HG02610 (cell line): ENCODE results near the gene CRACDL.

Experiments
- ATAC-seq: cut with Tn5 transposase; IDR thresholded peaks from one replicate; pipeline ENCODE4 v1.9.1; 2021; ENCODE audit warnings: mild to moderate bottlenecking, moderate library complexity; ENCODE audit not compliant: unreplicated experiment

CRACDL gene

DNA sequence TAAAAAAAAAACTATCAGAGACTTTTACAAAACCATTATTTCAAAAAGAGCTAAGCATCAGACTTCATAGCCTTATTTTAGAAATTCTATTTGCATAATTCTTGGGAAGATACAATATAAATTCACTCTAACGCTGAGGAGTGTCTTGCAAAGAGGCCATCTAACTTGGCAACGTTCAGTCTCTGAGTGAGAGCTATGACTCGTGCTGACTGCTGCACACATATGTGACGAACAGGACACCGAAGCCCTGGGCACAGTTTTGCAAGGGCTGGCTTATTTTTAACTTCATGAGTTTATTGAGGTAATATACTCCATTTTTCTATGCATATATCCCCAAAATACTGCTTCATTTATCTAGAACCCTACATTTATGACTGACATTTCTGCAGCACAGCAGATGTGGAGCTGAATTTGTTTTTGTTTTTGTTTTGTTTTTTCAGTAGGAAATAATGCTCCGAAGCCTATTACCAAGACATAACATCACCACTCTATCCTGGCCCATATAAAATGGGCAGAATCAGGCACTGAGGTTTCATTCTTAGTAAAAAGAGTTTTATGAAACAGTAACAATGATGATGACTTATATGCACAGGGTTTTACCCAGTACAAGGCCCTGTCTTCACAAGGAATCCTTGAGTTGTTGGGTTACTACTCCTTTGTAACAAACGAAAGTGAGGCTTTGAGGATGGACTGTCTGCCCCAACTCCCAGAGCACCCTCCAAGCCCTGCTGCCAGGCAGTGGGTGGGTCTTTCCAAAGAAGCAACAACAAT is 68.3 kb downstream of the CRACDL start:
- ATAC-seq: no peak

GRCh38 chr2:98866033-98866432 is 70.0 kb downstream of the CRACDL start:
- ATAC-seq: no peak

GRCh38 chr2:98861601-98862000 is 74.4 kb downstream of the CRACDL start:
- no peak for ATAC-seq

DNA sequence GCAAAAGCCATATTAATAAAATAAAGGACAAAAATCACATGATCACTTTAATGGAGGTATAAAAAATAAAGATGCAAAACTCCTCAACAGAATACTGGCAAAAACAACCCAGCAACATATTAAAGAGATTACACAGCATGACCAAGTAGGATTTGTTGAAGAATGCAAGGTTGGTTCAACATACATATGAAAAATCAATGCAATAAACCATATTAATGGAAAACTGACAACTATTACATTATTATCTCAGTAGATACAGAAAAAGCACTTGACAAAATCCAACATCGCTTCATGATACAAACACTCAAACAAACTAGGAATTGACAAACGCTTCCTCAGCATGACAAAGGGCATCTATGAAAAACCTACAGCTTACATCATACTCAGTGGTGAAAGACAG is 76.7 kb downstream of the CRACDL start:
- ATAC-seq: no peak

DNA sequence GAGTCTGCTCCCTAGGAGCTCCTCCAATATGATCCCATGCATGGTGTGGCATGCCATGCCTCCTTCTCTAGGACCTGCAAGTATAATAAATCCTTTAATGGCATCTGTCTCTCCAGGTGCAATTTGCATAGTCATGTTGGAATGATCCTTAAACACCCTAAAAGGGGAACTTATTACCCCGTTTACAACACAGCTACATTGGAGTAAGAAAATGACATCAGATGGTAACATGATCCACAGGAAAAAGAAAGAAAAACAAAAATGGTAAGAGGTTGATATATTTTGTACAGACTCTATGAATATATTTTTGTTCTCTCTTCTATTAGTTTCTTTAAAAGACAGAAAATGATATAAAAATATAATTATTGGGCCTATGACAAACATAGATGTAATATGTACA is 79.0 kb downstream of the CRACDL start:
- no peak for ATAC-seq

GRCh38 chr2:98854682-98855081 is 81.3 kb downstream of the CRACDL start:
- ATAC-seq: no peak

- ATAC-seq: no peak
These were observed 83.1 kb downstream of the CRACDL start for GRCh38 chr2:98852932-98853331.

DNA sequence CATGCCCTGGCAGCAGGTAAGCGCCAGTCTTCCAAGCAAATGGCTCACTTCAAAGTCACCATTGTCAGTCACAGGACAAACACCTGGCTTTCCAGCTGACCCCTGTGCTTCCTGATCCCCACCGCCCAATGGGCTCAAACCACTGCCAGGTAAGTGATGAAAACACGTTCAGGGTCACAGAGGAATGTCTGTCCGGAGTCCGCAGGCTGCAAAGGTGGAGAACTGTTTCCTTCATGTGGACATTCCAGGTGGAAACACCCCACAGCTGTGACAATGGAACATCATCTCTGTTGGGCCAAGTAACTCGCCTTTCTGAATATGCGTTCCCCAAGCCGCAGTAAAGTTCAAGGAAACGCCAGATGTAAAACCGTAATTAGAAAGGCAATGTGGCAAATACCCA is 86.0 kb downstream of the CRACDL start:
- no peak for ATAC-seq

GRCh38 chr2:98849113-98849512 is 86.9 kb downstream of the CRACDL start:
- no peak for ATAC-seq

DNA sequence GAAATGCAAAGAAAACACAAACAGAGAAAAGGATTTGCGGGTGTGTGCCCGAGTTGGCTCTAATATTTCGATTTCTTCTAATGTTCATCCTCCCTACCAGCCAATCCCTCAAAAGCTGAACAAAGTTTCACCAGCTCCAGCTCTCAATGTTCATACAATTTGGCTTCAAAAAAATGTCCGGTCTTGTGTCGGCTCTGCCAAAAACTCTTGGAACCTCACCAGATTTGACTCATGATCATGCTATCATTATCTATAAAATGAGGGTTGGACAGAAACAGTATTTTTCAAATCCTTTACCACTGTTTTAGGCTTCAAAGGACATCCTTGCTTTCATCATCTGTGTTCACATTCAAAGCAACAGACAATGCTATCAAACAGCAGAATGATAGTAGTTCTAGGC is 88.2 kb downstream of the CRACDL start:
- no peak for ATAC-seq

DNA sequence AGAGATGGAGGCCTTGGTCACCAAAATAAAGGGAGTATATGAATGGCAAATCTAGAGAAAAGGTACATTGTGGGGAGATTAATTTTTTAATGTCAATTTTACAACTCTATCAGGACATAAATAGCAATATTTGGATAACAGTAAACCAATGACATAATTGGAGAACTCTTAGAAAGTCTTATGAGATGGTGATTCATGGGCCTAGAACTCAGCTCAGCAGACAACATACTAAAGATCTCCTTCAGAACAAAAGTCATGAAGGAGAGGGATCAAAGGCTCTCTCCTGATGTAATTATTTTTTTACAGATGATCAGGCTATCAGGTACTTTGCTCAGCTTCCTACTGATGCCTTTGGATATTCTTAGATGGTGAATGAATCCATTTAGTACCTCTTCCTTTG is 90.0 kb downstream of the CRACDL start:
- no peak for ATAC-seq

GRCh38 chr2:98842136-98842535 is 93.9 kb downstream of the CRACDL start:
- ATAC-seq: no peak

- ATAC-seq: no peak
These were observed 96.7 kb downstream of the CRACDL start for GRCh38 chr2:98839292-98839691.

- no peak for ATAC-seq
These were observed 100.1 kb downstream of the CRACDL start for GRCh38 chr2:98835831-98836385.

GRCh38 chr2:98833917-98834263 is 102.1 kb downstream of the CRACDL start:
- no peak for ATAC-seq

GRCh38 chr2:98833172-98833916 is 102.7 kb downstream of the CRACDL start:
- no peak for ATAC-seq

DNA sequence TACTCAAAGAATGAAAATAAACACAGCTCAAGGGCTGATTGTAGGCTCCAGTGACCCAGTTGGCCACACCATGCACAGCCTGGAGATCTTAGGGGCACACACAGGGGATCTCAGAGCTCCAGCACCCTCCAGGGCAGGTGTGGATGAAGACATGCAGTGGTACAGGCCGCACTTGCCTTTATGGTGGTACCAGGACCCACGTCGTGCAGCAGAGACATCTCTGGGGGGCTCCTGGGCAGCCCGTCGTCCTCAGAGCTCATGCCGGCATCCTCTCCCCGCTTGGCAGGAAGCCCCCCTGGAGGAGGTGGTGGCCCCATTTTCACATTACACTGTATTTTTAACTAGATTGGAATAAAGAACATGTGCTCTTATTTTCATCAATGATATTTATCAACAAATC is 103.9 kb downstream of the CRACDL start:
- no peak for ATAC-seq

DNA sequence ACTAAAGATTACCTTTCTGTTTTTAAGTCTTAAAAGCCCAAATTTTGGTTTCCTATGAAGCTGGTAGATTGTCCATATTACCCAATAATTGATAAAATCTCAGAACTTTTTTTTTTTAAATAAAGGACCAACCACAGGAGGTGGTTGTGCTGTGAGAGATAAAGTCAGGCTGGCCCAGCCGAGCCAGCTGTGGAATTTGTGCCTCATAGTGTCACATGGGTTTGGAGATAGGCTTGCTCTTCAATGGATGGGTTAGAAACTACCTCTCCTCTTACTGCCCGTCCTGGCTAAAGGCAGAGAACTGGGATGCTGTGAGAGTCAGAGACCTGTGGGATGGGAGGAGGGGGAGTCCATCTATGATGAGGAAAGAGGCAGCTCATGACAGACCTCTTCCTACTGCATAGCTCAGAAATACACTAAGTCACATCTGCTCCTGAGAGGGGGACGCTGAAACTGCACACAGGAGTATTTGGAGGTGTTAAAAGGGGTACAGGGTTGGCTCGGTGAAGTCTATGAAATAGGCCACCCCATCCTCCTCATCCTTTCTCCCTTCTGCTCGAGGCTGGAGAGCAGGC is 105.4 kb downstream of the CRACDL start:
- ATAC-seq: no peak

DNA sequence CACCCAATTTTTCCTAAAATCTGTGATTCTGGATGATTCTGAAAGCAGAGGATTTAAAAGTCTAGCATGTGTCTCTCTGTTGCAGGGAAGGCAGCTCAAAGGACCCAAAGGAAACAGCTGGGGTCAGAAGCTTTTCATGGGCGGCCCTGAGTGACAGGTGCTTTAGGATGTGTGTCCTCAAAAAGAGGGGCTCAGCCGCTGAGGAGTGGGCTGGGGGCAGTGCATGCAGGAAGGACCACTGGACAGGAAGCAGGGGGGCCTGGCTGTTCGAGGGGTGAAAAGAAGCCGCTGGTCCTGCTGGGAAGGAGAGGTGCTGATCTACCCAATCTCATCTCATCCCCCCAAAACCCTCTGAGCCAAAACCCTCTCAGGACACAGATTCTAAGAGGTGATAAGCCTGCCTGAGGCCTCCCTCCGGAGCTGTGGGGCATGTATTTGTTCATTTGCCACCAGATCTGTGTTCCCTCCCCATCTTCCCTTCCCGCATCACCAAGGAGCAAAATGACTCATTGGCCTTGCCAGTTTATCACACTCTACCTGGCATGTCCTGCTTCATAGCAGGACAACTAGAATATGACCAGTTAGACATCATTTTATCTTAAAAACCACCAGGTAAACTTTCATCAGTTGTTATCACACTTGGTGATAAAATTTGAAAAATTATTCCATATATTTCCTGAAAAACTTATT is 106.3 kb downstream of the CRACDL start:
- no peak for ATAC-seq

- no peak for ATAC-seq
These were observed 107.1 kb downstream of the CRACDL start for GRCh38 chr2:98828793-98829371.

DNA sequence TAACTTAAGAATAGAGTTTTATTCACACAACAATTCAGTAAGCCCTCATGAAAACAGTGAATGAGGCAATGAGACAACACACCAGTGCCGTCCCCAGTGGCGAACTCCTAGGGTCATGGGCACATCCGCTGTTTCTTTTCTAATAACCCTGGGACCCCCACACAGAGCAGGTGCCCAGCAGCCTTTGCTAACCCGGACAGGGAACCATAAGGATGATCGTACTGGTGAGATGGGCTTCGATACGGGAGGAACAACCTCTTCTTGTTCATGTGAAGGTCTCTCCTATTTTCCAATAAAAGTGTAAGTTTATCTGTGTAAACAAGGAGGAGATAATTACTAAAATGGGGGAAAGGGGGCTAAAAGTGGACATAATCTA is 107.7 kb downstream of the CRACDL start:
- no peak for ATAC-seq
